HCT116 (cell line): ENCODE results near the gene UTP18. TPM values are rescaled to one million over a fixed set of nuclear protein-coding genes. Genes with fewer than 3 reads are reported as not detected.

ENCODE experiments used
- ATAC-seq: fragments of 200-7000 bp; cut with Tn5 transposase; 2 replicates; pipeline ENCODE4 v1.9.1; 2020; ENCODE audit warnings: mild to moderate bottlenecking, moderate library complexity
- BruUV-seq: library from RNA; stranded (reverse); fragments of 400-500 nt; replicated peaks from 2 replicates; lab custom pipeline; 2021; lab: Mats Ljungman, UMichigan
- CTCF ChIA-PET: fragments of 300-600 bp; sonication (Branson Sonifier 250); formaldehyde crosslinking; loops from one replicate; lab custom pipeline; 2021; ENCODE audit warnings: antibody characterized with exemption; lab: Charles Lee
- POLR2A ChIA-PET: fragments of 300-600, 350-600 bp; sonication (Branson Sonifier 250); formaldehyde crosslinking; loops from one replicate; lab custom pipeline; 2021; ENCODE audit warnings: antibody characterized with exemption; lab: Charles Lee
- RAD21 ChIA-PET, 2 experiments: fragments of 300-600 bp; sonication (Branson Sonifier 250); formaldehyde crosslinking; loops; one replicate each; lab custom pipeline; 2023; ENCODE audit warnings: low total read pairs in 2 of 2; ENCODE audit not compliant: uncharacterized antibody in 2 of 2, unreplicated experiment in 2 of 2, low non-redundant PET in 1 of 2; lab: Charles Lee
- DNase-seq: peaks from one replicate; pipeline ENCODE4 v3.0.0-alpha.2; 2010; ENCODE audit warnings: low read depth, low spot score
- H2AFZ ChIP-seq: fragments of 200-600 bp; shearing (Covaris generic), sonication (generic); 2 replicates; pipeline ENCODE4 v1.6.1; 2017; ENCODE audit warnings: low read depth, mixed run types, mixed read lengths, antibody characterized with exemption, low read length; ENCODE audit not compliant: poor library complexity, severe bottlenecking
- H3K27ac ChIP-seq: 2 replicates; pipeline ENCODE4 v1.5.1; 2012; ENCODE audit warnings: low read depth, low read length
- H3K27me3 ChIP-seq: fragments of 200-600 bp; sonication (generic); 2 replicates; pipeline ENCODE4 v1.6.1; 2016; ENCODE audit warnings: mixed run types, low read length, mixed read lengths; ENCODE audit not compliant: insufficient read depth
- H3K36me3 ChIP-seq, 2 experiments: fragments of 200-500 bp in 1 of 2; fragments of 200-600 bp in 1 of 2; sonication (Bioruptor generic) in 1 of 2; sonication (generic) in 1 of 2; 2 replicates each; pipeline versions ENCODE4 v1.5.1 to v1.6.1; 2014 to 2016; ENCODE audit warnings: low read length in 2 of 2, inconsistent platforms in 1 of 2, mixed read lengths in 1 of 2, mixed run types in 1 of 2; ENCODE audit not compliant: insufficient read depth in 2 of 2, control insufficient read depth in 1 of 2
- H3K4me1 ChIP-seq, 2 experiments: fragments of 200-600 bp in 1 of 2; sonication (generic) in 1 of 2; 2 replicates each; pipeline versions ENCODE4 v1.5.1 to v1.6.1; 2012 to 2017; ENCODE audit warnings: low read length in 2 of 2, inconsistent platforms in 1 of 2, mild to moderate bottlenecking in 1 of 2, mixed read lengths in 1 of 2, mixed run types in 1 of 2, moderate library complexity in 1 of 2; ENCODE audit not compliant: insufficient read depth in 2 of 2, control insufficient read depth in 1 of 2
- H3K4me2 ChIP-seq: fragments of 200-600 bp; sonication (generic); 2 replicates; pipeline ENCODE4 v1.6.1; 2017; ENCODE audit warnings: mixed run types, low read length, mixed read lengths
- H3K4me3 ChIP-seq, 2 experiments: fragments of 200-600 bp in 1 of 2; sonication (generic) in 1 of 2; replicated peaks in 1 of 2; 2 replicates each; pipeline ENCODE4 v1.5.1; 2011 to 2016; ENCODE audit warnings: low read length in 2 of 2, control low read depth in 1 of 2, low read depth in 1 of 2, mild to moderate bottlenecking in 1 of 2, mixed read lengths in 1 of 2, mixed run types in 1 of 2
- H3K79me2 ChIP-seq: fragments of 200-600 bp; sonication (generic); 2 replicates; pipeline ENCODE4 v1.6.1; 2017; ENCODE audit warnings: mild to moderate bottlenecking, mixed run types, low read length, moderate library complexity, mixed read lengths; ENCODE audit not compliant: insufficient read depth
- H3K9ac ChIP-seq: fragments of 200-600 bp; sonication (generic); 2 replicates; pipeline ENCODE4 v1.6.1; 2016; ENCODE audit warnings: low read length, mixed read lengths
- H3K9me2 ChIP-seq: fragments of 200-600 bp; sonication (generic), shearing (Covaris generic); 2 replicates; pipeline ENCODE4 v1.6.1; 2017; ENCODE audit warnings: mixed run types, mild to moderate bottlenecking, moderate library complexity; ENCODE audit not compliant: insufficient read depth
- H3K9me3 ChIP-seq, 2 experiments: fragments of 200-500 bp in 1 of 2; fragments of 200-600 bp in 1 of 2; sonication (Bioruptor generic) in 1 of 2; sonication (generic) in 1 of 2; 2 replicates each; pipeline ENCODE4 v1.6.1; 2014 to 2017; ENCODE audit warnings: low read length in 2 of 2, mixed read lengths in 2 of 2, inconsistent platforms in 1 of 2, low read depth in 1 of 2, mild to moderate bottlenecking in 1 of 2, mixed run types in 1 of 2, moderate library complexity in 1 of 2; ENCODE audit not compliant: control insufficient read depth in 1 of 2, insufficient read depth in 1 of 2
- H4K20me1 ChIP-seq: fragments of 200-600 bp; sonication (generic), shearing (Covaris generic); 2 replicates; pipeline ENCODE4 v1.6.1; 2017; ENCODE audit warnings: mixed run types, mild to moderate bottlenecking, moderate library complexity; ENCODE audit not compliant: insufficient read depth
- CEBPB ChIP-seq: IDR thresholded peaks from 2 replicates; pipeline ENCODE4 v1.6.1; 2012; ENCODE audit warnings: low read depth
- CTCF ChIP-seq, 3 experiments: fragments of 200-600 bp in 1 of 3; sonication (generic) in 1 of 3; IDR thresholded peaks in 2 of 3; conservative IDR thresholded peaks in 1 of 3; 2 replicates each; pipeline ENCODE4 v1.5.1; 2012 to 2017; ENCODE audit warnings: low read depth in 2 of 3, low read length in 2 of 3, antibody characterized with exemption in 1 of 3, borderline replicate concordance in 1 of 3, control low read depth in 1 of 3, mild to moderate bottlenecking in 1 of 3, mixed read lengths in 1 of 3, mixed run types in 1 of 3, moderate library complexity in 1 of 3; ENCODE audit not compliant: insufficient read depth in 1 of 3
- EGR1 ChIP-seq: IDR thresholded peaks from 2 replicates; pipeline ENCODE4 v1.6.1; 2012; ENCODE audit warnings: low read depth
- ELF1 ChIP-seq: IDR thresholded peaks from 2 replicates; pipeline ENCODE4 v1.6.1; 2012; ENCODE audit warnings: low read depth, borderline replicate concordance
- EZH2 ChIP-seq: fragments of 200-600 bp; sonication (generic); IDR thresholded peaks from 2 replicates; pipeline ENCODE4 v1.6.1; 2017; ENCODE audit warnings: antibody characterized with exemption, mixed run types
- EZH2phosphoT487 ChIP-seq: fragments of 200-600 bp; IDR thresholded peaks from 2 replicates; pipeline ENCODE4 v1.6.1; 2018; ENCODE audit warnings: antibody characterized with exemption, borderline replicate concordance
- JUND ChIP-seq: IDR thresholded peaks from 2 replicates; pipeline ENCODE4 v1.6.1; 2012
- MAX ChIP-seq: IDR thresholded peaks from 2 replicates; pipeline ENCODE4 v1.6.1; 2012
- POLR2A ChIP-seq: IDR thresholded peaks from 2 replicates; pipeline ENCODE4 v1.7.0; 2011; ENCODE audit warnings: borderline replicate concordance; ENCODE audit not compliant: insufficient read depth, insufficient read length; ENCODE audit errors: extremely low read depth
- POLR2AphosphoS5 ChIP-seq: IDR thresholded peaks from 2 replicates; pipeline ENCODE4 v1.6.1; 2011; ENCODE audit warnings: mild to moderate bottlenecking, low read depth, low read length, moderate library complexity
- RAD21 ChIP-seq: IDR thresholded peaks from 2 replicates; pipeline ENCODE4 v1.6.1; 2012; ENCODE audit warnings: low read depth, mild to moderate bottlenecking
- REST ChIP-seq: IDR thresholded peaks from 2 replicates; pipeline ENCODE4 v1.6.1; 2012; ENCODE audit warnings: low read depth
- SIN3A ChIP-seq: IDR thresholded peaks from 2 replicates; pipeline ENCODE4 v1.6.1; 2012; ENCODE audit warnings: low read depth
- SP1 ChIP-seq: IDR thresholded peaks from 2 replicates; pipeline ENCODE4 v1.6.1; 2012; ENCODE audit warnings: low read depth
- TCF7L2 ChIP-seq: IDR thresholded peaks from 2 replicates; pipeline ENCODE4 v1.7.0; 2011; ENCODE audit warnings: borderline replicate concordance, inconsistent platforms; ENCODE audit not compliant: insufficient read depth, insufficient read length; ENCODE audit errors: extremely low read depth
- YY1 ChIP-seq: IDR thresholded peaks from 2 replicates; pipeline ENCODE4 v1.6.1; 2011; ENCODE audit warnings: low read length, low read depth, moderate library complexity, mild to moderate bottlenecking; ENCODE audit not compliant: insufficient replicate concordance; ENCODE audit errors: extremely low read depth
- ZBTB33 ChIP-seq: IDR thresholded peaks from 2 replicates; pipeline ENCODE4 v1.6.1; 2011; ENCODE audit warnings: mild to moderate bottlenecking, low read length, moderate library complexity; ENCODE audit not compliant: insufficient replicate concordance; ENCODE audit errors: extremely low read depth
- ZFX ChIP-seq: fragments of 450-650 bp; IDR thresholded peaks from 2 replicates; pipeline ENCODE4 v1.6.1; 2017
- ZNF274 ChIP-seq: fragments of 200-500 bp; sonication (Bioruptor generic); IDR thresholded peaks from 2 replicates; pipeline ENCODE4 v1.6.1; 2014; ENCODE audit warnings: mild to moderate bottlenecking, low read depth, low read length, inconsistent platforms
- intact Hi-C: fragments of 100-400 bp; cut with micrococcal nuclease; formaldehyde crosslinking; loops from 2 replicates; pipeline ENCODE4 v1.10.0; 2022
- total RNA-seq: library from RNA; stranded (reverse); gene quantifications from one replicate; pipeline ENCODE4 v1.2.1, GENCODE V29; 2021; ENCODE audit not compliant: unreplicated experiment

The UTP18 gene
- total RNA-seq, 1 experiment from 2014 or later: 92.6 TPM

GRCh38 chr17:51229889-51230288 is 30.5 kb upstream of the UTP18 start:
- Histone ChIP-seq H3K9me2 (no peaks in the 10 kb centered on the region), H3K4me2 (no peak overlapping the region), H3K27me3 (no peaks in the 10 kb centered on the region), H3K79me2 (peaks cover 82% of the 10 kb centered on the region), H3K9me3 (no peaks in the 10 kb centered on the region), H3K4me3 (no peak overlapping the region), H3K27ac (no peak overlapping the region), H4K20me1 (no peaks in the 10 kb centered on the region; the same call in 1 of the 2 replicates), H3K9ac (no peak overlapping the region), H3K36me3 (no peaks in the 10 kb centered on the region; a peak in 1 of 4 replicates), H3K4me1 (peaks cover 20 to 44% of the 10 kb centered on the region in 2 experiments), H2AFZ (no peak overlapping the region)
- RAD21 ChIA-PET: no interaction called here
- TF ChIP-seq REST (no peak), POLR2AphosphoS5 (no peak), ZNF274 (no peak), EGR1 (no peak), EZH2 (no peak), MAX (no peak), RAD21 (no peak), SIN3A (no peak), EZH2phosphoT487 (no peak), SP1 (no peak), JUND (no peak), ELF1 (no peak), ZFX (no peak), TCF7L2 (no peak), POLR2A (no peak), YY1 (no peak), CEBPB (no peak), ZBTB33 (no peak), CTCF (IDR thresholded peaks at IDR 0.05 in 2 of 3, conservative IDR thresholded peaks at IDR 0.05 in 1 of 3; ENCODE audit: borderline replicate concordance in 1 of 3, insufficient read depth in 1 of 3, low read depth in 2 of 3, low read length in 2 of 3) (no peak)
- CTCF ChIA-PET: no interaction called here
- no TSS peak for BruUV-seq
- DNase-seq (no peak), ATAC-seq (no peak)
- intact Hi-C loops: no loop called here
- POLR2A ChIA-PET: no interaction called here
